NK-92 (cell line): ENCODE data around the gene SLC4A8.

ENCODE experiments used
- DNase-seq: peaks from one replicate; lab custom pipeline; 2025; ENCODE audit not compliant: unreplicated experiment; lab: John Stamatoyannopoulos, UW

The SLC4A8 gene

DNA sequence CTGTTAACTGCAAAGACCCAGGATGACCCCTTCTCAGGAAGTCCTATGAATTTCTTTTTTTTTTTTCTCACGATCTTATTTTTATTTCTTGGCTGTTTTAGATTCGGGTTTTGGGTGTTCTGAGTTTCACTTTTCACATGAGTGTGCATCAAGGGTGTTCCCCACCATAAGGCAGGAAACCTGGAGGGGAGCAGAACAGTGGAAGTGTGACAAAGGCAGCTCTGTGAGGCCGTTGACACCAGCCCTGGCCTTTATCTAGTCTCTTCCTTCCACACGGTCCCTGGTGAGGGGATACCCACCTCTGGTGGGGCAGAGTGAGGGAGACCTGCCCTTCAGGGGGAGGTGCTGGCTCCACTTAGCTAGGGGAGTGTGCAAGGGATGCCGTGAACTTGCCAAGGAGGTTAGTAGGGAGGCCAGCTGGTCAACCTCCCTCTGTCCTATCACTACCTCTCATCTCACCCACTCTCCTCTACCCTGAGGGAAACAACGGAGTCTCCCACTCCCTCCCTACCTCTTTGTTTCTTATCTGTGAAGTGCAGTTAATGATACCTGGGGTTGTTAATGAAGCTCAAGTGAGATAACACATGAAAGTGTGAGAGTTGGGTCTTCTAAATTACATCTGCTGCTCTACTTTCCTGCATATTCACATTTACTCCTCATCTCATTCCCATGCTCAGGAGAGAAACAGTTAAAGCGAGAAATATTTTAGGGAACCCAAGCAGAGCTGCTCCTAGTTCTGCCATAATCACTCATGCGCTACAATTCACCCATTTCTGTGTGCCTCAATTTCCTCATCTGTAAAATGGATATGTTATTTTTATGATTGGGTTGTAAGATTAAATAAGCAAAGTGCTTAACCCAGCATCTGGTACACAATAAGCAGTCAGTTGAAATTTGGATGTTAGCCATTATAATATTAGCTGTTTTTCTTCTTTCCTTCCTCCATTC, 29.1 kb upstream of the SLC4A8 start:
- no peak for DNase-seq

DNA sequence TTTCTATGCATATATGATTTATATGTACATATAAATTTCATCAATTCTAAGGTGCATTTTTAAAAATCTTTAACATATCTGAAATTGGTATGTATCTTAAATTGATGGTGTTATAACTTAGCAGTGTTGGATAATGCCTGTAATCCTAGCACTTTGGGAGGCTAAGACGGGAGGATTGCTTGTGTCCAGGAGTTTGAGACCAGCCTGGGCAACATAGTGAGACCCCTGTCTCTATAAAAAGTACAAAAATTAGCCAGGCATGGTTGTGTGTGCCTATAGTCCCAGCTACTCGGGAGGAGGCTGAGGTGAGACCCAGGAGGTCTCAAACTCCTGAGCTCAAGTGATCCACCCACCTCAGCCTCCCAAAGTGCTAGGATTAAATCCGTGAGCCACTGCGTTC, 27.0 kb upstream of the SLC4A8 start:
- no peak for DNase-seq

GRCh38 chr12:51399891-51400290, 24.7 kb upstream of the SLC4A8 start:
- no peak for DNase-seq

GRCh38 chr12:51401020-51401419, 23.6 kb upstream of the SLC4A8 start:
- DNase-seq, result no peak

- DNase-seq, result no peak
These were observed 23.1 kb upstream of the SLC4A8 start for GRCh38 chr12:51401486-51401885.

GRCh38 chr12:51401900-51402299, 22.7 kb upstream of the SLC4A8 start:
- DNase-seq, result no peak

GRCh38 chr12:51403159-51403558, 21.5 kb upstream of the SLC4A8 start:
- no peak for DNase-seq

DNA sequence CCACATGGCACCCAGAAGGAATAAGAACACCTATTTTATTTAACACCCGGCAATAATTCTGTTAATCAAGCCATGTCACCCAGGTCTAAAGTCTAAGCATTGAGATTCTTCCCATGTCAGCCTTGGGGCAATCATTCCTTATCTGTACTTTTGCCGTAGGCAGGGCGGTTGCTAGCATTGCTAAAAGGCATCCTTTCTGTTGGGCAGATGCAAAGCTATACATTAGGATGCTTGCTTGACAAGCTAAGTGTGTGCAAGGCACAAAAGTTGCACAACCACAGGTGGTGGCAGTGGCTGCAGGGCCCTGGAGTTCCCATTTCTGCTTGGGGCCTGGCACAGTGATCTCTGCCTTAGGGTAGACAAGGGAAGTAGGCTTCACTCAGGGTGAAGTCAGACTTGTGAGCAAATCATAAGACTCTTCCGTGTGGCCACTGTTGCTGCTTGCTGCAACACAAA, 20.9 kb upstream of the SLC4A8 start:
- DNase-seq, result no peak

- no peak for DNase-seq
These were observed 20.0 kb upstream of the SLC4A8 start for GRCh38 chr12:51404627-51405026.

- no peak for DNase-seq
These were observed 18.8 kb upstream of the SLC4A8 start for GRCh38 chr12:51405801-51406207.

DNA sequence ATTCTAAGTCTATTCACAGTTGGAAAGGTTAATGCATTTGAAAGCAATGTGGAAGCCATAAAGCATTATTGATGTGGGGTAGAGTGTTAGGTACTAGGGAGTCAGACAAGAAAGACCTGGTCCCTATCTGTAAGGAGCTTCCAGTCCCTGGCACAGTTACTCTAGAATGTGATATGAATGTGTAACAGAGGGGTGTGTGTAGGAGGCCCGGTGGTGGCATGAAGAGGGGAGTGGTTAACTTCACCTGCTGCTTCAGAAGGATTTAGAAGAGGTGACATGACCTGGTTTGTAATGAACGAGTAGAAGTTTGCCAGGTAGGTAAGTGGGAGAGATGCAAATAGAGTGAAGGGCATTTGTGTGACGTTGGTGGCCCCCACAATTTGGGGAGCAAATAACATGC, 18.3 kb upstream of the SLC4A8 start:
- no peak for DNase-seq

- no peak for DNase-seq
These were observed 17.8 kb upstream of the SLC4A8 start for GRCh38 chr12:51406859-51407258.

GRCh38 chr12:51407604-51408003, 17.0 kb upstream of the SLC4A8 start:
- DNase-seq, result no peak

GRCh38 chr12:51409846-51410245, 14.8 kb upstream of the SLC4A8 start:
- DNase-seq, result no peak

DNA sequence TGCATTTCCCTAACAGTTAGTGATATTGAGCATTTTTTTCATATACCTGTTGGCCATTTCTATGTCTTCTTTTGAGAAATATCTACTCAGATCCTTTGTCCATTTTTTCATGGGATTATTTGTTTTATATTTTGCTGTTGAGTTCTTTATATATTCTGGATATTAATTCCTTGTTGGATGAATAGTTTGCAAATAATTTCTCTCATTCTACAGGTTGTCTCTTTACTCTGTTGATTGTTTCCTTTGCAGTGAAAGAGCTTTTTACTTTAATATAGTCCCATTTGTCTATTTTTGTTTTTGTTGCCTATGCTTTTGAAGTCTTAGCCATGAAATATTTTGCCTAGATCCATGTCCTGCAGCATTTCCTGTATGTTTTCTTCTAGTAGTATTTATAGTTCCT, 11.5 kb upstream of the SLC4A8 start:
- no peak for DNase-seq

GRCh38 chr12:51413791-51414190, 10.8 kb upstream of the SLC4A8 start:
- DNase-seq, result no peak

- DNase-seq, result no peak
These were observed 8.7 kb upstream of the SLC4A8 start for GRCh38 chr12:51415931-51416330.

DNA sequence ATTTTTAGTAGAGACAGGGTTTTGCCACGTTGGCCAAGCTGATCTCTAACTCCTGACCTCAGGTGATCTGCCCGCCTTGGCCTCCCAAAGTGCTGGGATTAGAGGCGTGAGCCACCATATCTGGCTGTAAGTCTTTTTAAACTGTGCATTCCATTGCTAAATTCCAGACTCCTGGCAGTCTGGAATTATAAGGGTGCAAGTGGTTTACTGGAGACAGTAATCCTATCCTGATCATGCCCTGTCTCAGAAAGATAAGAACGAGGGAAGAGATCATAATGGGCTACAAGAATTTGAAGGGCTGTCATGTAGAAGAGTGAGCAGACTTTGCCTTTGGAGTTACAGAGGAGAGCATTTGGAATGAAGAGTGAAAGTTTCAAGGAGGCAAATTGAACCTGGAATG, 6.8 kb upstream of the SLC4A8 start:
- no peak for DNase-seq

DNA sequence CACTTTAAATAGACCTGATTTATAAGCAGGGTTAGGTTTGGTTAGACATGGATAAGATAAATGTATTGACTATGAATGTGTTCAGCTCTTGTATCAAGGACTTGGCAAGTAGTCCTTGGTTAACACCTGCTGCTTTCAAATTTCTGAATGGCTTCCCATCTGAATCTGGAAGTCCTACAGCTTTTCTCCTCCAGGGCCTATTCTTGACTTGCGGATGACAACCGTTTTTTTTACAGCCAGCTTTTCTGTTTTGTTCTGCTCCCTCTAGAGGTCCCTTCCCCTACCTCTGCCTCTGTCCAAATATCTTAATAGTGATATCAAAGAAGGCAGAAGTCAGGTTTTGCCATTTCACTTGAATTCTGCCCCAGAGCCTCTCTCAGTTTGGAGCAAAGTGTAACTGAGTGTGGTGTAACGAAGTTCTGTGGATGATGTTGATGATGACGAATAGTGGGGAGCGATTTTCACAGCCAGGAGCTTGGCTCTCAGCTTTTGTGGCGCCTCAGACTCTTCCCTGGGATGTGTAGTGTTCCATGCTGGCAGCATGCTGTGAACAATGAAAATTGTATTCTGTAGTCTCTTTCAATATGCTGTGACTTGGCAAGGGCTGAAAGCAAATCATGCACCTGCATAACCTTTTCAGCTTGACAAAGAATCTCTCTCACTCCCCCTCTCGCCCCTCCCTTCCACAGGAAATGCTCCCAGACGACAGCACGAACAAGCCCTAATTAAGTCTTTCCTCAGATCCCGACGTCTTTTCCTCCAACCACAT, 5.0 kb upstream of the SLC4A8 start:
- DNase-seq, result no peak

DNA sequence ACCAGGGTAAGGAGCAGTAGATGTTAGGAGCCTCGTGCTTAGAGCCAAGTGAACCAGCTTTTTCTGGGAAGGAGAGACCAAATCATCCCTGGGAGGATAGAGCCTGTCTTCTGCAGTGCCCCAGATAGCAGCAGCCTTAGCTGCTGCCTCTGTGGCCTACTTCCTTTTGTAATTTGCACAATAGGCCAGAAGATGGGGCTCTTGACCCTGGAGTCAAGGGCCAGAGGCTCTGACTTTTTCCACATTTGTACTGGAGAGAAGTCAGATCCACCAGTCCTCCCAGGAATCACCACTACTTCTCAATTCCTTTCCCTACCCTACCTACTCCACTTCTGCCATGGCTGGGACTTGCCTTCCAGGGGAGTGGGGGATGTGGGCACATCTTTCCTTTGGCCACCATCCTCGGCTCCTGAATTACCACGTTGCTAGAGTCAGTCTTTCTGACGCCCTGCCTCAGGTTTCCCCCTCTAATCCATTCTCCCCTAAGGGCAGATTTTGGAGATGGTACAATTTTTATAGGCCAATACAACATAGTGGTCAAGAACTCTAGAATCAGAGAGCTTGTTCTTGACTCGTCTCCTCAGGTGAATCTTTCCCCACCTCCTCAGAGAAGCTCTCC, 3.3 kb upstream of the SLC4A8 start:
- no peak for DNase-seq

GRCh38 chr12:51424094-51424661, 453 bp upstream of the SLC4A8 start:
- no peak for DNase-seq
